Fibroblast of gingiva (primary cell): ENCODE results near the gene GDPD5.

Source experiments
- DNase-seq: peaks from one replicate; pipeline ENCODE4 v3.0.0-alpha.2; 2011; ENCODE audit warnings: low read depth

Gene GDPD5, protein sequence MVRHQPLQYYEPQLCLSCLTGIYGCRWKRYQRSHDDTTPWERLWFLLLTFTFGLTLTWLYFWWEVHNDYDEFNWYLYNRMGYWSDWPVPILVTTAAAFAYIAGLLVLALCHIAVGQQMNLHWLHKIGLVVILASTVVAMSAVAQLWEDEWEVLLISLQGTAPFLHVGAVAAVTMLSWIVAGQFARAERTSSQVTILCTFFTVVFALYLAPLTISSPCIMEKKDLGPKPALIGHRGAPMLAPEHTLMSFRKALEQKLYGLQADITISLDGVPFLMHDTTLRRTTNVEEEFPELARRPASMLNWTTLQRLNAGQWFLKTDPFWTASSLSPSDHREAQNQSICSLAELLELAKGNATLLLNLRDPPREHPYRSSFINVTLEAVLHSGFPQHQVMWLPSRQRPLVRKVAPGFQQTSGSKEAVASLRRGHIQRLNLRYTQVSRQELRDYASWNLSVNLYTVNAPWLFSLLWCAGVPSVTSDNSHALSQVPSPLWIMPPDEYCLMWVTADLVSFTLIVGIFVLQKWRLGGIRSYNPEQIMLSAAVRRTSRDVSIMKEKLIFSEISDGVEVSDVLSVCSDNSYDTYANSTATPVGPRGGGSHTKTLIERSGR

DNA sequence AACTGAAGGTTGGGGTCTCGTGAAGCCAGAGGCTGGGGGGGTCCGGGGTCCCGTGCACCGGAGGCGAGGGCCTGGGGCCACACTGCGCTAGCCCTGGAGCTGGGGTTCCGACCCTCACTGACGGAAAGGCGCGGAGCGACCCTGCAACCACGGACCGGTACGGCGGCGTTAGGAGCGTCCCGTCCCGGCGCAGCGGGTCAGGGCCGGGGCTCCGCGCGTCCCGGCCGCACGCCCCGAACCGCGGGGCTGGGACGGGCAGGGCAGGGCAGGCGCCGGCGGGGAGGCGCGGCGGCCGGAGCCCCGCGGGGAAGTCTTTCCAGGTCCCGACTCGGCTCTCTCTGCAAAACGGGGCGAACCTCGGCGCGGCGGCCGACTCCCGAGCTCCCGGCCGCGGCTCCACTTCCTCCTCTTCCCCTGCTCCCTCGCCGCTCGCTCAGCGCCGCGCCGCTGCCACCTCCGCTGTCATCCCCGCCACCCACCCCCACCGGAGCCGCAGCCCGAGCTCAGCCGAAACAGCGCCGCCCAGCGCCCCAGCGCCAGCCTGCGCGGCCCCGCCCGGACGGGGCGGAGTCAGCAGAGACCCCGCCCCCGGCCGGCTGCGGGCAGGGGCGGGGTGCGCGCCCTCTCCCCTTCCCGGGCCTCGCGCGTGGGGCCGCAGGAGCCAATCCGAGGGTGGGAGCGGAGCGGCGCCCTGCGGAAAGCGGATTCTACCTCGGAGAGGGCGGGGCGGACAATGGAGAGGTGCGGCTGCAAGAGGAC, at the start of gene GDPD5:
TSS of gene GDPD5 (minus strand) at position 509 of the 759 bp plus-strand sequence. CDS start 48,206 bp downstream, outside the sequence.
- DNase-seq, result peak; percentile 58

DNA sequence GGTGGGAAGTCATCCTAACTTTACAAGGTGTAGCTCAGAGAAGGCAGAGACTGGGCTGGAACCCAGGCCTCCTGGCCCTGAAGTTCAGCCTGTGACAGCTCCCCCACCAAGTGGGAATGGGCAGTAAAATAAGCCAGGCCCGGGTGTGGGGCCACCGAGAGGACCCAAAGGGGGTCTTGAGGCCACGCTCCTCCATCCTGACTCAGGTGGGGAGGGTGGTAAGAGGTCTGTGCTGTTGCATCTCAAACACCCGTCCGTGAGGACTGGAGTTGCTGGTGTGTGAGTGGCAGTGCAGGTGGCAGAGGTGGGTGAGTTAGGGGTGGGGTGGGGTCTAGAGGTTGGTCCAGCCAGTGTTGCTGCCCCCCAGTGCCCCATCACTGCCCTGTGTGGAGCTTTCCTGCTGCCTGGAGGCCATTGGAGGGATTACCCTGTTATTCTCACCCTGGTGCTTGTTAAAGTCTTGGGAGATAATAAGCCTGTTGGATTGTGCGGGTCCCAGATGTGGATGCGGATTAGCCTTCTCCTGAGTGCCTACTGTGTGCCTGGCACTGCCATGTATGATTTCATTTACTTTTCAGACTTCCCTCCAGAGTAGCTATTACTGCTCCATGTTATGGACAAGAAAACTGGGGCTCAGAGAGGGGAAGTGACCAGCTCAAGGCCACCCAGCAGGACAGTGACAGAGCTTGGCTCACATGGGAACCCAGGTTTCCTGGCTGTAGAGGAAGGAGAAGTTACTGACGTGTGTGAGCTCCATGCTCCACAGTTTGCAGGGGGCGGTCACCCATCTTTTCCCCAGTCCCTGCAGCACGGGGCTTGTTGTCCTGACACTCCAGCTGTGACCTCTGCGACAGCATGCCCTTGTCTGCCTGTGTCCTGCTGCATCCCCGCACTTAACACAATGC, 49.2 kb upstream of the GDPD5 start:
- peak; percentile 35 for DNase-seq

DNA sequence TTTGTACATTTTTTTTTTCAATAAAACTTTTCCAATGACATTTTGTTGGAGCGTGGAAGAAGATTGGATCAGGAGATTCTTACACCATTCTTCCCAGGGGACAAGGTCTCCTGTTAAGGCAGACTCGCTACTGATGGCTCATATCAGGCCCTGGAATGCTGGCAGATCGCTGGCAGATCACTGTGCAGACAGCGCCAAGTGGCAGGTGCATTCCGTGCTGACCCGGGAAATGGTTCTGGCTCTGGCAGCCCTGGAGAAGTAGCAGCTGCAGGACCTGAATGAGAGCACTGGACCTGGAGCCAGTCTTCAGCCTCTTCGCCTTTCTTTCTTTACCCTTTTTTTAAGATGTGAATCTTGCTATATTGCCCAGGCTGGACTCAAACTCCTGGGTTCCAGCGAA, 47.0 kb upstream of the GDPD5 start:
- DNase-seq, result no peak

DNA sequence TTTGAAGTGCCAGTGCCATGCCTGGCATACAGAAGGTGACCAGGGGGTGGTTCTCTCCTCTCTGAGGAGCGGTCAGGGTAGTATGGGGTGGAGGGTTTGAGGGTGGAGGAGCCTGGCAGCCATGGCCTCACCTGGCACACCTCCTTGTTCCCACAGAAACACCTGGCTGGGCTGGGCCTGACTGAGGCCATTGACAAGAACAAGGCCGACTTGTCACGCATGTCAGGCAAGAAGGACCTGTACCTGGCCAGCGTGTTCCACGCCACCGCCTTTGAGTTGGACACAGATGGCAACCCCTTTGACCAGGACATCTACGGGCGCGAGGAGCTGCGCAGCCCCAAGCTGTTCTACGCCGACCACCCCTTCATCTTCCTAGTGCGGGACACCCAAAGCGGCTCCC, 45.9 kb upstream of the GDPD5 start:
- no peak for DNase-seq

DNA sequence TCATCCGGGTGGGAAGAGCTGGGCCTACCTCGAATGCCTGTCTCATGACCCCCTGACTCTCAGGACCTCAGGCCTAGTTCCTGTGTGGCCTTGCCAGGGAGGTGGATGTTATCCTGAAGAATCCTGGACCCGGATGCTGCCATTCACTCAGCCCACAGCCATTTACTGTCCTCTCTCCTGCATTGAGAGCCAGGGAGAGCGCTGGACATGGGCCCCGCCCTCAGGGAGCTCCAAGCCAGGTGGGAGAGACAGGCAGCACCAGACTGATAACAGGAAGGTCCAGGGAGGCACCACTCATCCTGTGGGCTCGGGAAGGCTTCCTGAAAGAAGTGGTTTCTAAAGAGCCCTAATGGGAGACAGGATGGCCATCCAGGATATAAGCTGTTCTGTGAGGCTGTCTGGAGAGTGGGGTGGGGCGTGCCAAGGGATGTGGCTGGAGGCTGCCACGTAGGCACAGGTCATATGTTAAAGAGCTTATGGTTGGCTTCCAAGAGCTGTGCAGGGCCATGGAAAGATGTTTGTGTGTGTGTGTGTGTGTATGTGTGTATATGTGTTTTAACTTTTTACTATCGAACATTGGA, 44.9 kb upstream of the GDPD5 start:
- DNase-seq, result no peak

DNA sequence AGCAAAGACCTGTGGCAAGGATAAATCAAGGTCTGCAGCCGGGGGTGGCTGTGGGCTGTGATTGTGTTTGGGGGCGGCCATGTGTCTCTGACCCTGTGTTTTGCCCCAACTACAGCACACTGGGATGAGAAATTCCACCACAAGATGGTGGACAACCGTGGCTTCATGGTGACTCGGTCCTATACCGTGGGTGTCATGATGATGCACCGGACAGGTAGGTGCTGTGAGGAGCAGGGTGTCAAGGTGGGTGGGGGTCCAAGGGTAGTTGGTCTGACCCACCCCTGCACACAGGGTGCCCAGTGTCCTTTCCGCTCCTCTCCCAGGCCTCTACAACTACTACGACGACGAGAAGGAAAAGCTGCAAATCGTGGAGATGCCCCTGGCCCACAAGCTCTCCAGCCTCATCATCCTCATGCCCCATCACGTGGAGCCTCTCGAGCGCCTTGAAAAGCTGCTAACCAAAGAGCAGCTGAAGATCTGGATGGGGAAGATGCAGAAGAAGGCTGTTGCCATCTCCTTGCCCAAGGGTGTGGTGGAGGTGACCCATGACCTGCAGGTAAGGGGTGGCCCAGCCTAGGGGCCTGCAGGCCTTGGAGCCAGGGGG, 43.0 kb upstream of the GDPD5 start:
- no peak for DNase-seq

DNA sequence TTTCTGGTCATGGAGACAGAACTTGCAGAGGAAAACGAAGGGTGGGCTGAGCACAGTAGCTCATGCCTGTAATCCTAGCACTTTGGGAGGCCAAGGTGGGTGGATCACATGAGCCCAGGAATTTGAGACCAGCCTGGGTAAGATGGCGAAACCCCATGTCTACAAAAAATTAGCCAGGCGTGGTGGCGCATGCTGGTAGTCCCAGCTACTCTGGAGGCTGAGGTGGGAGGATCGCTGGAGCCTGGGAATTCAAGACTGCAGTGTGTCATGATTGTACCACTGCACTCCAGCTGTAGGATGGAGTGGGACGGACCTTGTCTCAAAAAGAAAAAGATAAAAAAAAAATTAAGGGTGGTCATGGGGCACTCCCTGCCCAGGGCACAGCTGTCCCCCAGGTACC, 42.2 kb upstream of the GDPD5 start:
- DNase-seq, result no peak

DNA sequence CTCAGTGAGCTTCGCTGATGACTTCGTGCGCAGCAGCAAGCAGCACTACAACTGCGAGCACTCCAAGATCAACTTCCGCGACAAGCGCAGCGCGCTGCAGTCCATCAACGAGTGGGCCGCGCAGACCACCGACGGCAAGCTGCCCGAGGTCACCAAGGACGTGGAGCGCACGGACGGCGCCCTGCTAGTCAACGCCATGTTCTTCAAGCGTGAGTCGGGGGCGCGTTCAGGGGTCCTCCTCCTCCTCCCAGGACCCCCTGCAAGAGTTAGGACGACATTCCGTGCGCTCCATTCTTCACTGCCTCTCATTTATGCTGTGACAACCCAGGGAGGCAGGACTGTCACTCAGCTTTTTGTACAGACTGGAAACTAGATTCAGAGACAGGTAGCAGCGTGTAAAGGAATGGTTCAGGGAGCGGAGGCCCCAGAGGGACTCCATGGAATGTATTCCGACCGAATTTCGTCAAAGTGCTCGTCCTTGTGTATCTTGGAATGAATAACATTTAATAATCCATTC, 41.1 kb upstream of the GDPD5 start:
- no peak for DNase-seq

DNA sequence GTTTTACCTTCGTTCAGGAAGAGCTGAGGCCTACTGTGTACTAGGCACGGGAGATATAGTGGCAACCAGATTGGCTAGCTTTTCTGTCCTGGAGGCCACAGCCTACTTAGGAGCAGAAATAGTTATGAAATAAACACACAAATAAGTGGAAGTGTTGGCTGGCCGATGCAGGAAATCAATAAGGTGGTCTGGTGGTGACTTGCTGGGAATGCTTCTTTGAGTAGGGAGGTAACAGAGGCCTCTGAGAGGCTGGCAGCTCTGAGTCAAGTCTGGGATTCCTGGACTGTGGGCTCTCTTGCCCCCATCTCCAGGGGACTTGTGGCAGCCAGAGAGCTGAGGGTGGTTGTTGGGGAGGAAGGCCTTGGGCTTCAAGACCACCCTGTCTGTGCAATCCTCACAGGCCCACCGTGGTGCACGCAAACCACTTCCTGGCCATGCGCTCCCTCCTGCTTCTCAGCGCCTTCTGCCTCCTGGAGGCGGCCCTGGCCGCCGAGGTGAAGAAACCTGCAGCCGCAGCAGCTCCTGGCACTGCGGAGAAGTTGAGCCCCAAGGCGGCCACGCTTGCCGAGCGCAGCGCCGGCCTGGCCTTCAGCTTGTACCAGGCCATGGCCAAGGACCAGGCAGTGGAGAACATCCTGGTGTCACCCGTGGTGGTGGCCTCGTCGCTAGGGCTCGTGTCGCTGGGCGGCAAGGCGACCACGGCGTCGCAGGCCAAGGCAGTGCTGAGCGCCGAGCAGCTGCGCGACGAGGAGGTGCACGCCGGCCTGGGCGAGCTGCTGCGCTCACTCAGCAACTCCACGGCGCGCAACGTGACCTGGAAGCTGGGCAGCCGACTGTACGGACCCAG, 40.4 kb upstream of the GDPD5 start:
- no peak for DNase-seq

DNA sequence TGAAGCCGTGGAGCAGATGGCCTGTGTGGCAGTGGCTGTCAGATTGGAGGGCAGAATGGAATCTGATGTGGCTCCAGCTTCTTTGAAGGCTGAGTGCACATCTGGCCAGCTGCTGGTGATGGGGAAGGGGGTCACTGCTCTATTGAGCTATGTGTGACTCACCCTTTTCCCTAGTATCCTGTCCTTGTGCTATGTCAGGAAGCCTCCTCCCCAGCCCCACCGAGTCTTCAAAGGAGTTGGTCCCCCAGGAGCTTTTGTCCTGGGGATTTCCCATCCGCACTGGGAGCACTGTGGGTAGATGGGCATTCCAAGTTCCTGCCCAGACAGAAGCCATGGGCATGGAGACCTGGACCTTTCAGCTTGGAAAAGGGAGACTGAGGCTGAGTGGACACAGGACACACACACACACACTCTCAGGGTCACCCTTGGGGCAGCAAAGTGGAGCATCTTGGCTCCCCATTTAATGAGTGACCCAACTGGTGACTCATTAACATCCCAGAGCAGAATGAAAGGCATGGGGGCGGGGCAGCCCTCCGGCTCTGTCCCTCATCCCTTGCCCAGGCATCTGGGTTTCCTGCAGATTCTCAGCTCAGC, 39.6 kb upstream of the GDPD5 start:
- DNase-seq, result peak; percentile 79

DNA sequence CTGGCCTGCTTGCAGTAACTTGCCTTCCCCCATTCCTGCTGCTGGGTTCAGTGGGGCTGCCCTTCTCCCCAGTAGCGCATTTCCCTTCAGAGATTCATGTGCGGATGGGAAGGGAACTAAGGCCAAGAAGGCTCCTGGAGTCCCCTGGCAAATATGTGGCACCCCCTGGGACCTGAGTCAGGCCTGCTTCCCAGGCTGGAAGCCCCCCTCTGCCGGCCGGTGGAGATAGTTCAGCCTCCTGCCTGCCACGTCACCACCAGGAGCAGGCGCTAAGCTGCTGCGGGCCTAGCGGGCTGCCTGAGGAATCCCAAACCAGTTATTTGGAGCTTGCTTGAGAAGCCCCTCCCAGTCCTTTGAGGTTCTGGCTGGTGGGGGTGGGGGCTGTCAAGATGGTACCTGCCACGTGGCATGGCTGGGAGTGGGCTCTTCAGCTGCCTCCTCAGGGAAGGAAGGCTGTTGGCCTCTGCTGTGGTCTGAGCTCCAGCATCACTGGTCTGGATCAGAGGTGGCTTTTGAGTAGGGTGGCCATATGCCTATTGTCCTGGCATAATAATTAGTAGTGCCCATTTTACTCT, 38.3 kb upstream of the GDPD5 start:
- peak; percentile 93 for DNase-seq

DNA sequence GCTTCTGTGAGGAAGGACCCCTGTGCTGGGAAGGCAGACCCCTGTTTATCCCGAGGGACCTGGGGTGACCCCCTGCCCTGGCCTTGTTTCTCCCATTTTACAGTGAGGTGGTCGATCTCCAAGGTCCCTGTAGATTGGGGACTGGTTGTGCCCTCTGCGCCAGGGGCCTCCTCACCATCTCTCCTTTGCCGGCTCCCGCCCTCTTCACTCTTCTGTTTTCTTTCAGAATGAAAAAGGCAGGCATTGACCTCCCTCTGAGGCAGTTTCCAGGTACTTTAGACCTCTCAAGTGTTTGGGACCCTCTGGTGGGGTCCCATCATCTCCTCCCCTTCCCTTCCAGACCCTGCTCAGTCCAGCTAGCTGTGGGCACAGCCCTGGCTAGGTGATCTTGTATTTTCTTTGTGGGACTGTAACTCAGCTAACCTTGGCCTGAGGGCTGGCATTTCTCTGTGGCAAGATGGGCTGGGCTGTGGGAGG, 37.8 kb upstream of the GDPD5 start:
- DNase-seq, result no peak

DNA sequence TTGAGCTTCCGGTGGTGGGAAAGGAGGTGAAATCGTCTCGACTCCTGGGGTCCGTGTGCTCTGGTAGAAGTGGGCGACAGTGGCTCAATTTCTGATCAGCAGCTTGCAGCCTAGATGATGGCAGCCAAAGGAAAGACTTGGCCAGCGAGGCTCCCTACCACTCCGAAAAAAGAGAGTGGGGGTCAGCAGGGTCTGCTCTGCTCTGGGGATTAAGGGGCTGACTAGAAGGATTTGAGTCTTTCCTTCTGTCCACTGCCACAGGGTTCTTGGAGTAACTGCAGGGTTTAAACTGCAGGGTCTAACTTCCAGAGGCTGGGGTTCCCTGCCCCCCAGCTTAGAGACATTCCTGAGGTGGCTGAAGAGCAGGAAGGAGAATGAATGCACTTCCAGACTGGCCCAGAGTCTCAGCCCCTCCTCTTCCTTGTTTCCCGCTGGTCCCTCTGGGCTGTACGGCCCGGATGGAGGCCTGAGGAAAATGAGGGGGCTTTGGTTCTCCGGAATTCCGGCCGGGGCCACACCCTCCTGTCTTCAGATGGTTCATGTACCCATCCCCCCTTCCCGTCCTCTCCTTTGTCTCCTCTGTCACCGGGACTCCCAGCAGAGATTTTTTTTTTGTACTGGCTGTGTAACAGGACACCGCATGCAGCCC, 37.2 kb upstream of the GDPD5 start:
- peak; percentile 42 for DNase-seq

DNA sequence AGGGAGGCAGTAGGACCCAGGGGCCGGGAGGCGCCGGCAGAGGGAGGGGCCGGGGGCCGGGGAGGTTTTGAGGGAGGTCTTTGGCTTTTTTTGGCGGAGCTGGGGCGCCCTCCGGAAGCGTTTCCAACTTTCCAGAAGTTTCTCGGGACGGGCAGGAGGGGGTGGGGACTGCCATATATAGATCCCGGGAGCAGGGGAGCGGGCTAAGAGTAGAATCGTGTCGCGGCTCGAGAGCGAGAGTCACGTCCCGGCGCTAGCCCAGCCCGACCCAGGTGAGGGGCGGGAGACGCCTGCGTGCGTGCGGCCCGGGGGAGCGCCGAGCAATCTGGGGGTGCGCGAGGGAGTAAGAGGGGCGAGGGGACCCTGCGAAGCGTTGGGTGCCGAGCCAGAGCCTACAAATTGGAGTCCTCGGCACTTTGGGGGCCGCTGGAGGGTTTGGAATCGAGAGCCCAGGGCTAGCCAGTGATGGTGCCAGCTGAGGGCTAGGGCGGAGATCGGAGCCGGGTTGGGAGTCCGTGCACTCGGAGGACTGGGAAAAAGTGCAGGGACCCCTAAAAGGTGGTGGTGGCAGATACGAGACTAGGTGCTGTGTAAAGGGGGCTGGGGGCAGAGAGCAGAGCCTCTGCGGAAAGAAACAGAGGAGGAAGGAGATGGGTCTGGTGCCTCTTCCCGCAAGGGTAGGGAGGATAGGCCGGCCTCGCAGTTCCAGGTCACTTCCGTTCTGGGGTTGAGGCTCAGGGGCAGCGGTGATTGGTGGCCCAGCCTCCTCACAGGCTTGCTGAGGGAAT, 36.5 kb upstream of the GDPD5 start, which contains the start of gene SERPINH1:
TSS of gene SERPINH1 (plus strand) at position 206 of the 788 bp plus-strand sequence. CDS start 4,097 bp downstream, outside the sequence.
- DNase-seq, result peak; percentile 93

DNA sequence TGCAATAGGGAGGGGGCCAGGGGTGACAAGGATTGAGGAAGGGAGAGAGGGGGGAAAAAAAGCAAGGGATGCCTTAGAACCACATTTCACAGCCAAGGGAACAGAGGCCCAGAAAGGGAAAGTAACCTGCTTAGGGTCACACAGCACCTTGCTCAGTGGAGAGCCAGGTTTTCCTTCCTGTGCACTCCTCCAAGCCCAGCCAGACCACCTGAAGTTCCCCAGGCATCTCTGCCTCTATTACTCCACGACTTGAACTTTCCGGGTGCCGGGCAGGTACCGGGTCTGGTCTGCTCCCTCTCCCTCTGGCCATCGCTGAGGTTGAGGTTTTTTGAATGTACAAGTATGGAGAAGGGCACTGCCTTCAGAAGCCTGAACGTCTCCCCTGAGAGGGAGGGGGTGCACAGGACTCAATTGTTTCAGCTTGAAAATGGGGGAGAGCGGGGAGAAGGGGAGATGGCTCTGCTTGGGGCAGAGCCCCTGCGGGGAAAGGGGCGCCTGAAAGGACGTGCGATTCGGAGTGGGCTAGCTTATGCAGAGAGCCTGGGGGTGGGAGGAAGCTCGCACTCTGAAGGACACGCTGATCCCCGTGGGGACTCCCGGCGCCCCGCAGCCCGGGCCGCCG, 35.8 kb upstream of the GDPD5 start:
- DNase-seq, result no peak

DNA sequence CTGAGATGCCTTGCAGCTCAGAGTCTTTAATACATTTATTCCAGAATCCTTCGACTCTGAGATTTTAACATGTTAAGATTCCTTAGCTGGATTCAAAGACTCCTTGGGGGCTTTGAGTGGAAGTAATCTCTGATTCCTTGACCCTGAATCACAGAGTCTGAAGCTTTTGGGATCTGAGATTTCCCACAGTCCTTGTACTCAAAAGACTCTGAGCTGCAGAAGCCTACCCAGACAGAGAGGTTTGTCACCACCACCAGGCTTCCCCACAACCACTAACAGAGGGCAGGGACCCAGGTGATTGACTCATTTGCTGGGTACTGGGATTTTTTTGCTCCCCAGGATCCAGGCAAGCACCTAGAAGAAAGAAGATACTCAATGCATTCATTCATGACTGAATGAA, 34.9 kb upstream of the GDPD5 start:
- no peak for DNase-seq
